Suprapubic skin (tissue), 4 donors: ENCODE data around the gene RAB3D. TPM values are rescaled to one million over a fixed set of nuclear protein-coding genes. Genes with fewer than 3 reads are reported as not detected.
"Not testable (repeated sequence)": the region's sequence is repeated elsewhere in the genome, so short reads cannot be mapped to it uniquely, and the experiment has no call there.

Experiments
- DNase-seq, 2 donors: peaks; one replicate each; pipeline ENCODE4 v3.0.0-alpha.2; 2019; ENCODE audit warnings: low spot score in 2 of 2
- H3K27ac ChIP-seq: fragments of 200-600 bp; sonication (generic); one replicate; pipeline ENCODE4 v1.5.1; 2019
- H3K27me3 ChIP-seq: fragments of 200-600 bp; sonication (generic); one replicate; pipeline ENCODE4 v1.5.1; 2019
- H3K36me3 ChIP-seq: fragments of 200-600 bp; sonication (generic); one replicate; pipeline ENCODE4 v1.5.1; 2019
- H3K4me1 ChIP-seq: fragments of 200-600 bp; sonication (generic); one replicate; pipeline ENCODE4 v1.5.1; 2019
- H3K4me3 ChIP-seq: fragments of 200-600 bp; sonication (generic); one replicate; pipeline ENCODE4 v1.5.1; 2019; ENCODE audit warnings: mild to moderate bottlenecking
- H3K9me3 ChIP-seq: fragments of 200-600 bp; sonication (generic); one replicate; pipeline ENCODE4 v1.5.1; 2019
- CTCF ChIP-seq, 2 donors: fragments of 200-600 bp in 1 of 2; fragments of 450-650 bp in 1 of 2; sonication (generic) in 1 of 2; IDR thresholded peaks; one replicate each; pipeline ENCODE4 v1.5.1; 2016 to 2019; ENCODE audit warnings: antibody characterized with exemption in 2 of 2, mild to moderate bottlenecking in 1 of 2, moderate library complexity in 1 of 2
- EP300 ChIP-seq: sonication (generic); formaldehyde crosslinking; IDR thresholded peaks from one replicate; pipeline ENCODE4 v1.6.1; 2017; ENCODE audit warnings: antibody characterized with exemption
- POLR2A ChIP-seq, 2 donors: fragments of 450-650 bp; IDR thresholded peaks; one replicate each; pipeline ENCODE4 v1.6.1; 2017; ENCODE audit warnings: antibody characterized with exemption in 2 of 2, mild to moderate bottlenecking in 2 of 2, moderate library complexity in 2 of 2
- POLR2AphosphoS5 ChIP-seq, 3 donors: sonication (generic); formaldehyde crosslinking; IDR thresholded peaks; one replicate each; pipeline ENCODE4 v1.6.1; 2017; ENCODE audit warnings: antibody characterized with exemption in 3 of 3
- WGBS: methylation state at CpG from one replicate; pipeline ENCODE4 v1.1.5; 2018; 5-methylcytosine and 5-hydroxymethylcytosine counted together
- total RNA-seq, 4 donors: library from RNA; depleted of rRNA; stranded (reverse); fragments of >200 nt; gene quantifications; one replicate each; pipeline ENCODE4 v1.1.0, GENCODE V29; 2016

Gene RAB3D
- total RNA-seq, 4 donors from 2014 or later = 68.7 to 132 (median 98.3) TPM

- peaks cover 51% of the 10 kb centered on the region for H3K4me1 ChIP-seq
- peaks cover 21% of the 10 kb centered on the region for H3K27me3 ChIP-seq
- DNase-seq = peak in 1 of 2 donors; percentile 75
- TF ChIP-seq CTCF (IDR thresholded peaks at IDR 0.05) = peak; percentile 9 to 69
- no peak for TF ChIP-seq POLR2A (IDR thresholded peaks at IDR 0.05)
- TF ChIP-seq EP300 = no peak
- H3K36me3 ChIP-seq = no peaks in the 10 kb centered on the region
- no peaks in the 10 kb centered on the region for H3K9me3 ChIP-seq
- H3K27ac ChIP-seq = no peak overlapping the region
- WGBS = under 1% methylated on average over 39 of the region's 65 CpGs
- peak overlapping the region; percentile 46 for H3K4me3 ChIP-seq
These were observed 43.6 kb upstream of the RAB3D start for GRCh38 chr19:11382898-11383705.

- Histone ChIP-seq H3K27me3 (peaks cover 21% of the 10 kb centered on the region), H3K27ac (peak overlapping the region; percentile 80), H3K9me3 (no peaks in the 10 kb centered on the region), H3K36me3 (no peaks in the 10 kb centered on the region), H3K4me1 (peaks cover 71% of the 10 kb centered on the region), H3K4me3 (peak overlapping the region; percentile 73)
- TF ChIP-seq CTCF (IDR thresholded peaks at IDR 0.05) = peak; percentile 33 to 83
- no peak for TF ChIP-seq EP300
- peak in 1 of 2 donors; percentile 45 for TF ChIP-seq POLR2A (IDR thresholded peaks at IDR 0.05)
- peak in 1 of 3 donors; percentile 76 for TF ChIP-seq POLR2AphosphoS5 (IDR thresholded peaks at IDR 0.05)
- DNase-seq = peak; percentile 97
- WGBS = 1% methylated on average over 36 of the region's 54 CpGs
These were observed 41.4 kb upstream of the RAB3D start for GRCh38 chr19:11380653-11381537.

- Histone ChIP-seq H3K4me1 (peaks cover 79% of the 10 kb centered on the region), H3K36me3 (no peaks in the 10 kb centered on the region), H3K27ac (no peak overlapping the region), H3K27me3 (peaks cover 21% of the 10 kb centered on the region), H3K9me3 (no peaks in the 10 kb centered on the region), H3K4me3 (no peak overlapping the region)
- no peak for TF ChIP-seq EP300
- TF ChIP-seq POLR2AphosphoS5 (IDR thresholded peaks at IDR 0.05) = no peak
- TF ChIP-seq CTCF (IDR thresholded peaks at IDR 0.05) = no peak
- no peak for TF ChIP-seq POLR2A (IDR thresholded peaks at IDR 0.05)
- no peak for DNase-seq
- WGBS = 92% methylated on average over 7 of the region's 7 CpGs
These were observed 40.4 kb upstream of the RAB3D start for GRCh38 chr19:11379857-11380350.

GRCh38 chr19:11379269-11379845 lies 39.9 kb upstream of the RAB3D start:
- H3K4me1 ChIP-seq = peaks cover 77% of the 10 kb centered on the region
- H3K4me3 ChIP-seq, H3K27ac ChIP-seq, H3K36me3 ChIP-seq, H3K9me3 ChIP-seq, DNase-seq: not testable (repeated sequence)
- WGBS = 90% methylated on average over 14 of the region's 14 CpGs
- peaks cover 21% of the 10 kb centered on the region for H3K27me3 ChIP-seq

- Histone ChIP-seq H3K36me3 (no peaks in the 10 kb centered on the region), H3K4me3 (no peak overlapping the region), H3K27me3 (peaks cover 17% of the 10 kb centered on the region), H3K4me1 (peaks cover 76% of the 10 kb centered on the region), H3K27ac (no peak overlapping the region), H3K9me3 (no peaks in the 10 kb centered on the region)
- WGBS = 48% methylated on average over 2 of the region's 8 CpGs
- TF ChIP-seq POLR2A (IDR thresholded peaks at IDR 0.05) (no peak), CTCF (IDR thresholded peaks at IDR 0.05) (peak in 1 of 2 donors; percentile 40), POLR2AphosphoS5 (IDR thresholded peaks at IDR 0.05) (no peak), EP300 (no peak)
- DNase-seq = no peak
These were observed 39.1 kb upstream of the RAB3D start for GRCh38 chr19:11378319-11379189.
